Uterus (tissue), 2 donors: ENCODE measurements around the gene NPR2.

Source experiments
- POLR2A ChIP-seq, 2 donors: fragments of 450-650 bp; IDR thresholded peaks; one replicate each; pipeline ENCODE4 v1.6.1; 2016; ENCODE audit warnings: antibody characterized with exemption in 2 of 2, mild to moderate bottlenecking in 1 of 2, moderate library complexity in 1 of 2
- TF ChIP-seq, protein P1 (sequence below), 4 experiments: fragments of 200-600 bp in 2 of 4; fragments of 450-650 bp in 2 of 4; sonication (generic) in 2 of 4; IDR thresholded peaks; one replicate each; pipeline ENCODE4 v1.5.1; 2016 to 2019; ENCODE audit warnings: antibody characterized with exemption in 4 of 4, mild to moderate bottlenecking in 2 of 4, moderate library complexity in 1 of 4

DNA sequence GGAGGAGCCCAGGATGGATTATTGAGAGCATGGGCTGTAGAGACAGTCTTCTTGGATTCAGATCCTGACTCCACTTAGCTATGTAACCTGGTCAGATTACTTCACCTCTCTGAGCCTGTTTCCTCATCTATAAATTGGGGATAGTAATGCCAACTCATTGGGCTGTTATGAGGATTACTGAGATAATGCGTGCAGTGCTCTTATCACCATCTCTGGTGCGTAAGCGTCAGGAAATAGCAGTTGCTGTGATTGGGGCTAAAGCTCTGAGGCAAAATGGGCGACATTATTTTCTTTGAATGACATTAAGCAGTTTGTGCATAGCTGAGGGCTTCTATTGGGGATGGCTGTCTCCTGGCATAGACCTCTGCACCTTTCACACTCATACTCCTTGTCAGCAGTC, 36.3 kb upstream of the NPR2 start:
- TF ChIP-seq, protein P1, sequence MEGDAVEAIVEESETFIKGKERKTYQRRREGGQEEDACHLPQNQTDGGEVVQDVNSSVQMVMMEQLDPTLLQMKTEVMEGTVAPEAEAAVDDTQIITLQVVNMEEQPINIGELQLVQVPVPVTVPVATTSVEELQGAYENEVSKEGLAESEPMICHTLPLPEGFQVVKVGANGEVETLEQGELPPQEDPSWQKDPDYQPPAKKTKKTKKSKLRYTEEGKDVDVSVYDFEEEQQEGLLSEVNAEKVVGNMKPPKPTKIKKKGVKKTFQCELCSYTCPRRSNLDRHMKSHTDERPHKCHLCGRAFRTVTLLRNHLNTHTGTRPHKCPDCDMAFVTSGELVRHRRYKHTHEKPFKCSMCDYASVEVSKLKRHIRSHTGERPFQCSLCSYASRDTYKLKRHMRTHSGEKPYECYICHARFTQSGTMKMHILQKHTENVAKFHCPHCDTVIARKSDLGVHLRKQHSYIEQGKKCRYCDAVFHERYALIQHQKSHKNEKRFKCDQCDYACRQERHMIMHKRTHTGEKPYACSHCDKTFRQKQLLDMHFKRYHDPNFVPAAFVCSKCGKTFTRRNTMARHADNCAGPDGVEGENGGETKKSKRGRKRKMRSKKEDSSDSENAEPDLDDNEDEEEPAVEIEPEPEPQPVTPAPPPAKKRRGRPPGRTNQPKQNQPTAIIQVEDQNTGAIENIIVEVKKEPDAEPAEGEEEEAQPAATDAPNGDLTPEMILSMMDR (IDR thresholded peaks at IDR 0.05), result no peak
- no peak for TF ChIP-seq POLR2A (IDR thresholded peaks at IDR 0.05)
